NOMO-1 treated with dmso at 0.1 percent for 144 hours (cell line): ENCODE measurements around the gene ABI3.

Experiments used
- DNase-seq: peaks from one replicate; lab custom pipeline; 2025; ENCODE audit not compliant: unreplicated experiment; lab: John Stamatoyannopoulos, UW

The ABI3 gene

GRCh38 chr17:49196520-49196919, 14.0 kb upstream of the ABI3 start:
- DNase-seq = no peak

- DNase-seq = no peak
Measured at GRCh38 chr17:49197346-49197998, 13.0 kb upstream of the ABI3 start.

- no peak for DNase-seq
Measured at GRCh38 chr17:49198211-49198610, 12.3 kb upstream of the ABI3 start.

- DNase-seq = no peak
Measured at GRCh38 chr17:49200423-49201083, 10.0 kb upstream of the ABI3 start.

GRCh38 chr17:49201481-49201927, 9.0 kb upstream of the ABI3 start:
- no peak for DNase-seq

- DNase-seq = no peak
Measured at GRCh38 chr17:49203796-49204195, 6.7 kb upstream of the ABI3 start.

- DNase-seq = no peak
Measured at GRCh38 chr17:49204516-49204915, 6.0 kb upstream of the ABI3 start.

- no peak for DNase-seq
Measured at GRCh38 chr17:49209061-49209571, 1.4 kb upstream of the ABI3 start.

- no peak for DNase-seq
Measured at GRCh38 chr17:49213399-49213798, 2.9 kb downstream of the ABI3 start.

GRCh38 chr17:49213847-49214246, 3.3 kb downstream of the ABI3 start:
- DNase-seq = no peak

- DNase-seq = no peak
Measured at GRCh38 chr17:49214676-49215360, 4.3 kb downstream of the ABI3 start.

GRCh38 chr17:49216482-49216881, 6.0 kb downstream of the ABI3 start:
- DNase-seq = no peak

GRCh38 chr17:49216953-49217650, 6.6 kb downstream of the ABI3 start:
- DNase-seq = no peak

- peak; percentile 62 for DNase-seq
Measured at GRCh38 chr17:49217651-49218413, 7.3 kb downstream of the ABI3 start.

- no peak for DNase-seq
Measured at GRCh38 chr17:49218941-49219913, 8.7 kb downstream of the ABI3 start.

GRCh38 chr17:49219987-49220386, 9.5 kb downstream of the ABI3 start:
- no peak for DNase-seq

- no peak for DNase-seq
Measured at GRCh38 chr17:49223168-49223516, 12.6 kb downstream of the ABI3 start.

- DNase-seq = no peak
Measured at GRCh38 chr17:49223517-49224197, 13.2 kb downstream of the ABI3 start.
